HPDE6-E6E7 (cell line): ENCODE data around the gene GAS1.

Source experiments
- DNase-seq: peaks from one replicate; pipeline ENCODE4 v3.0.0; 2011; ENCODE audit warnings: missing footprints; ENCODE audit errors: extremely low spot score

GAS1 gene

GRCh38 chr9:86925686-86926085, 21.6 kb downstream of the GAS1 start:
- no peak for DNase-seq

- DNase-seq, result no peak
These were observed 23.1 kb downstream of the GAS1 start for GRCh38 chr9:86924206-86924605.

GRCh38 chr9:86921151-86921923, 26.0 kb downstream of the GAS1 start:
- DNase-seq, result no peak

- DNase-seq, result no peak
These were observed 28.8 kb downstream of the GAS1 start for GRCh38 chr9:86918556-86918955.

- DNase-seq, result no peak
These were observed 35.1 kb downstream of the GAS1 start for GRCh38 chr9:86912210-86912609.

GRCh38 chr9:86909388-86909787, 37.9 kb downstream of the GAS1 start:
- no peak for DNase-seq

GRCh38 chr9:86908261-86908660, 39.0 kb downstream of the GAS1 start:
- DNase-seq, result no peak

GRCh38 chr9:86907346-86907745, 40.0 kb downstream of the GAS1 start:
- DNase-seq, result no peak

- no peak for DNase-seq
These were observed 43.6 kb downstream of the GAS1 start for GRCh38 chr9:86903734-86904085.

GRCh38 chr9:86902991-86903733, 44.1 kb downstream of the GAS1 start:
- DNase-seq, result no peak

- DNase-seq, result no peak
These were observed 44.7 kb downstream of the GAS1 start for GRCh38 chr9:86902586-86902985.

GRCh38 chr9:86902176-86902575, 45.1 kb downstream of the GAS1 start:
- no peak for DNase-seq

GRCh38 chr9:86901511-86901910, 45.8 kb downstream of the GAS1 start:
- no peak for DNase-seq
